ENCODE data around the gene STK17B. TPM values are rescaled to one million over a fixed set of nuclear protein-coding genes. Genes with fewer than 3 reads are reported as not detected.
"Not testable (repeated sequence)": the region's sequence is repeated elsewhere in the genome, so short reads cannot be mapped to it uniquely, and the experiment has no call there.

The STK17B gene
- total RNA-seq, 1 experiment from 2014 or later = 14.9 TPM

GRCh38 chr2:196195302-196195701 lies 23.9 kb upstream of the STK17B start:
- no TSS peak for BruUV-seq (replicated peaks)
- Histone ChIP-seq H3K27me3 (ENCODE audit: insufficient read depth, low read depth) (no peaks in the 10 kb centered on the region), H3K4me1 (replicated peaks; ENCODE audit: insufficient read depth) (no peaks in the 10 kb centered on the region), H3K79me2 (ENCODE audit: low read depth) (no peaks in the 10 kb centered on the region), H3K36me3 (ENCODE audit: low read depth) (no peaks in the 10 kb centered on the region), H3K27ac (no peak overlapping the region), H3K4me2 (no peak overlapping the region), H2AFZ (no peak overlapping the region), H3K4me3 (no peak overlapping the region), H3K9me2 (ENCODE audit: insufficient read depth) (no peaks in the 10 kb centered on the region), H3F3A (ENCODE audit: insufficient read depth, low read depth) (no peaks in the 10 kb centered on the region), H4K20me1 (ENCODE audit: insufficient read depth) (no peaks in the 10 kb centered on the region), H3K9me3 (ENCODE audit: insufficient read depth, low read depth) (no peaks in the 10 kb centered on the region)
- ChIA-PET CTCF (no interaction called here), POLR2A (ENCODE audit: unreplicated experiment) (interaction anchor here (0.6 kb wide), 1 partner anchor 64 kb away, joined by 5 read pairs; no protein-coding TSS in a partner anchor)
- TF ChIP-seq EZH2 (IDR thresholded peaks at IDR 0.05; ENCODE audit: low read depth) (no peak), CTCF (conservative IDR thresholded peaks at IDR 0.05) (no peak)
- intact Hi-C loops (cut with micrococcal nuclease; ENCODE audit: unreplicated experiment) = no loop called here
- no peak for DNase-seq

GRCh38 chr2:196191541-196191940 lies 20.2 kb upstream of the STK17B start:
- ChIA-PET CTCF (no interaction called here), POLR2A (ENCODE audit: unreplicated experiment) (interaction anchor here (0.6 kb wide), 1 partner anchor 998 kb away, joined by 5 read pairs; no protein-coding TSS in a partner anchor)
- Histone ChIP-seq H3K9me2 (ENCODE audit: insufficient read depth) (no peaks in the 10 kb centered on the region), H3K4me3 (no peak overlapping the region), H3K27me3 (ENCODE audit: insufficient read depth, low read depth) (no peaks in the 10 kb centered on the region), H3K4me1 (replicated peaks; ENCODE audit: insufficient read depth) (no peaks in the 10 kb centered on the region), H3K79me2 (ENCODE audit: low read depth) (no peaks in the 10 kb centered on the region), H3K27ac (no peak overlapping the region), H3K36me3 (ENCODE audit: low read depth) (no peaks in the 10 kb centered on the region), H3K9me3 (ENCODE audit: insufficient read depth, low read depth) (no peaks in the 10 kb centered on the region), H3F3A (ENCODE audit: insufficient read depth, low read depth) (no peaks in the 10 kb centered on the region), H2AFZ (no peak overlapping the region), H4K20me1 (ENCODE audit: insufficient read depth) (no peaks in the 10 kb centered on the region), H3K4me2 (no peak overlapping the region)
- DNase-seq = no peak
- TF ChIP-seq EZH2 (IDR thresholded peaks at IDR 0.05; ENCODE audit: low read depth) (no peak), CTCF (conservative IDR thresholded peaks at IDR 0.05) (no peak)
- intact Hi-C loops (cut with micrococcal nuclease; ENCODE audit: unreplicated experiment) = no loop called here
- no TSS peak for BruUV-seq (replicated peaks)

GRCh38 chr2:196187898-196188458 lies 16.6 kb upstream of the STK17B start:
- H3K27ac ChIP-seq = no peak overlapping the region
- H3K27me3 ChIP-seq (ENCODE audit: insufficient read depth, low read depth) = no peaks in the 10 kb centered on the region
- no peak for DNase-seq
- TF ChIP-seq EZH2 (IDR thresholded peaks at IDR 0.05; ENCODE audit: low read depth) (no peak), CTCF (conservative IDR thresholded peaks at IDR 0.05) (no peak)
- H2AFZ ChIP-seq = no peak overlapping the region
- intact Hi-C loops (cut with micrococcal nuclease; ENCODE audit: unreplicated experiment) = no loop called here
- ChIA-PET CTCF (no interaction called here), POLR2A (ENCODE audit: unreplicated experiment) (no interaction called here)
- no peaks in the 10 kb centered on the region for H4K20me1 ChIP-seq (ENCODE audit: insufficient read depth)
- no peaks in the 10 kb centered on the region for H3K79me2 ChIP-seq (ENCODE audit: low read depth)
- no peaks in the 10 kb centered on the region for H3K4me1 ChIP-seq (replicated peaks; ENCODE audit: insufficient read depth)
- H3K36me3 ChIP-seq (ENCODE audit: low read depth) = no peaks in the 10 kb centered on the region
- BruUV-seq (replicated peaks) = no TSS peak
- no peaks in the 10 kb centered on the region for H3F3A ChIP-seq (ENCODE audit: insufficient read depth, low read depth)
- no peaks in the 10 kb centered on the region for H3K9me2 ChIP-seq (ENCODE audit: insufficient read depth)
- H3K4me3 ChIP-seq = no peak overlapping the region
- no peak overlapping the region for H3K4me2 ChIP-seq
- H3K9me3 ChIP-seq (ENCODE audit: insufficient read depth, low read depth) = no peaks in the 10 kb centered on the region

- H4K20me1 ChIP-seq (ENCODE audit: insufficient read depth); POLR2A ChIA-PET (ENCODE audit: unreplicated experiment); intact Hi-C loops (cut with micrococcal nuclease; ENCODE audit: unreplicated experiment); H3K27ac ChIP-seq; DNase-seq; H3K9me3 ChIP-seq (ENCODE audit: insufficient read depth, low read depth); H3K4me2 ChIP-seq; H3K36me3 ChIP-seq (ENCODE audit: low read depth); H3K79me2 ChIP-seq (ENCODE audit: low read depth); H3K9me2 ChIP-seq (ENCODE audit: insufficient read depth); H3F3A ChIP-seq (ENCODE audit: insufficient read depth, low read depth); H2AFZ ChIP-seq; H3K4me3 ChIP-seq; BruUV-seq (replicated peaks); H3K4me1 ChIP-seq (replicated peaks; ENCODE audit: insufficient read depth); CTCF ChIA-PET; H3K27me3 ChIP-seq (ENCODE audit: insufficient read depth, low read depth): not testable (repeated sequence)
Observed at GRCh38 chr2:196187175-196187700, 15.9 kb upstream of the STK17B start.

Measured in PC-9 (cell line).